HG02981 (cell line): ENCODE measurements around the gene MALT1.

Experiments used
- ATAC-seq: cut with Tn5 transposase; IDR thresholded peaks from one replicate; pipeline ENCODE4 v1.9.1; 2021; ENCODE audit warnings: mild to moderate bottlenecking, moderate library complexity; ENCODE audit not compliant: unreplicated experiment

MALT1 gene

GRCh38 chr18:58653814-58654509 lies 17.3 kb upstream of the MALT1 start:
- ATAC-seq = no peak

- ATAC-seq = no peak
These were observed 16.2 kb upstream of the MALT1 start for GRCh38 chr18:58654896-58655614.

GRCh38 chr18:58657081-58657480 lies 14.2 kb upstream of the MALT1 start:
- no peak for ATAC-seq

GRCh38 chr18:58657494-58657893 lies 13.8 kb upstream of the MALT1 start:
- ATAC-seq = no peak

GRCh38 chr18:58659691-58660090 lies 11.6 kb upstream of the MALT1 start:
- ATAC-seq = no peak

GRCh38 chr18:58660915-58661314 lies 10.3 kb upstream of the MALT1 start:
- ATAC-seq = no peak

GRCh38 chr18:58661423-58661822 lies 9.8 kb upstream of the MALT1 start:
- ATAC-seq = no peak

- no peak for ATAC-seq
These were observed 9.1 kb upstream of the MALT1 start for GRCh38 chr18:58662118-58662517.

GRCh38 chr18:58666176-58666575 lies 5.1 kb upstream of the MALT1 start:
- no peak for ATAC-seq

- ATAC-seq = no peak
These were observed 3.1 kb upstream of the MALT1 start for GRCh38 chr18:58668211-58668610.

GRCh38 chr18:58668897-58669296 lies 2.4 kb upstream of the MALT1 start:
- no peak for ATAC-seq

GRCh38 chr18:58669731-58670378 lies 1.4 kb upstream of the MALT1 start:
- ATAC-seq = no peak

- ATAC-seq = no peak
These were observed 708 bp upstream of the MALT1 start for GRCh38 chr18:58670404-58671110.

GRCh38 chr18:58671632-58672564 lies 633 bp downstream of the MALT1 start:
- ATAC-seq = peak; percentile 30

- ATAC-seq = no peak
These were observed 2.9 kb downstream of the MALT1 start for GRCh38 chr18:58674159-58674558.

GRCh38 chr18:58674863-58675472 lies 3.7 kb downstream of the MALT1 start:
- no peak for ATAC-seq

- ATAC-seq = no peak
These were observed 5.0 kb downstream of the MALT1 start for GRCh38 chr18:58676270-58676669.

- no peak for ATAC-seq
These were observed 11.3 kb downstream of the MALT1 start for GRCh38 chr18:58682429-58683069.

GRCh38 chr18:58687871-58688308 lies 16.6 kb downstream of the MALT1 start:
- ATAC-seq = peak; percentile 82
